Astrocyte (in vitro differentiated cells and primary cell): ENCODE data around the gene EFS. TPM values are rescaled to one million over a fixed set of nuclear protein-coding genes. Genes with fewer than 3 reads are reported as not detected.
"Not testable (repeated sequence)": the region's sequence is repeated elsewhere in the genome, so short reads cannot be mapped to it uniquely, and the experiment has no call there.

Experiments
- DNase-seq: peaks from one replicate; pipeline ENCODE4 v3.0.0-alpha.2; 2010; ENCODE audit warnings: low read depth
- FAIRE-seq: peaks from 2 replicates; lab custom pipeline; 2011; peaks lifted over from hg19 to GRCh38; lab: Jason Lieb, UNC
- H2AFZ ChIP-seq: 2 replicates; pipeline ENCODE4 v1.6.0; 2012; ENCODE audit warnings: low read depth, low read length, inconsistent platforms
- H3K27ac ChIP-seq: 2 replicates; pipeline ENCODE4 v1.5.1; 2011; ENCODE audit warnings: low read depth, low read length, inconsistent platforms
- H3K27me3 ChIP-seq: 2 replicates; pipeline ENCODE4 v1.6.0; 2011; ENCODE audit warnings: low read length, inconsistent platforms; ENCODE audit not compliant: insufficient read depth
- H3K36me3 ChIP-seq: 2 replicates; pipeline ENCODE4 v1.5.1; 2011; ENCODE audit warnings: low read length, inconsistent platforms; ENCODE audit not compliant: insufficient read depth
- H3K4me1 ChIP-seq: 2 replicates; pipeline ENCODE4 v1.5.1; 2011; ENCODE audit warnings: low read length, inconsistent platforms; ENCODE audit not compliant: insufficient read depth
- H3K4me2 ChIP-seq: 2 replicates; pipeline ENCODE4 v1.6.0; 2012; ENCODE audit warnings: low read length, inconsistent platforms
- H3K4me3 ChIP-seq: 2 replicates; pipeline ENCODE4 v1.5.1; 2011; ENCODE audit warnings: low read depth, mild to moderate bottlenecking, low read length, inconsistent platforms; ENCODE audit not compliant: insufficient read depth
- H3K79me2 ChIP-seq: 2 replicates; pipeline ENCODE4 v1.6.0; 2012; ENCODE audit warnings: mild to moderate bottlenecking, low read length, inconsistent platforms; ENCODE audit not compliant: insufficient read depth
- H3K9ac ChIP-seq: 2 replicates; pipeline ENCODE4 v1.6.0; 2012; ENCODE audit warnings: mild to moderate bottlenecking, low read length, inconsistent platforms
- H3K9me3 ChIP-seq: 2 replicates; pipeline ENCODE4 v1.5.1; 2012; ENCODE audit warnings: low read depth, mild to moderate bottlenecking, low read length, inconsistent platforms; ENCODE audit not compliant: insufficient read depth
- H4K20me1 ChIP-seq: 2 replicates; pipeline ENCODE4 v1.6.0; 2012; ENCODE audit warnings: low read length, inconsistent platforms; ENCODE audit not compliant: insufficient read depth
- H3K27ac Mint-ChIP-seq: one replicate; pipeline ENCODE4 v1.8.0; 2021; ENCODE audit warnings: mild to moderate bottlenecking, mixed read lengths; ENCODE audit not compliant: unreplicated experiment
- H3K27me3 Mint-ChIP-seq: one replicate; pipeline ENCODE4 v1.8.0; 2021; ENCODE audit warnings: low read depth, mixed read lengths; ENCODE audit not compliant: unreplicated experiment
- H3K36me3 Mint-ChIP-seq: one replicate; pipeline ENCODE4 v1.8.0; 2021; ENCODE audit warnings: low read depth, mixed read lengths; ENCODE audit not compliant: unreplicated experiment
- H3K4me1 Mint-ChIP-seq: one replicate; pipeline ENCODE4 v1.8.0; 2021; ENCODE audit warnings: low read depth, mixed read lengths; ENCODE audit not compliant: unreplicated experiment
- H3K4me3 Mint-ChIP-seq: one replicate; pipeline ENCODE4 v1.8.0; 2021; ENCODE audit warnings: mild to moderate bottlenecking, moderate library complexity, mixed read lengths; ENCODE audit not compliant: unreplicated experiment
- H3K9me3 Mint-ChIP-seq: one replicate; pipeline ENCODE4 v1.8.0; 2021; ENCODE audit warnings: mild to moderate bottlenecking, mixed read lengths; ENCODE audit not compliant: unreplicated experiment
- CTCF ChIP-seq: IDR thresholded peaks from 2 replicates; pipeline ENCODE4 v1.5.1; 2011; ENCODE audit warnings: low read depth, mild to moderate bottlenecking, inconsistent platforms, low read length, moderate library complexity; ENCODE audit not compliant: insufficient read depth
- EZH2 ChIP-seq: IDR thresholded peaks from 2 replicates; pipeline ENCODE4 v1.6.1; 2012; ENCODE audit warnings: mild to moderate bottlenecking, low read length, inconsistent platforms; ENCODE audit not compliant: insufficient read depth
- total RNA-seq: library from RNA; stranded (reverse); gene quantifications from 2 replicates; pipeline ENCODE4 v1.2.1, GENCODE V29; 2021

EFS gene
- total RNA-seq, 1 donor from 2014 or later, result 6.5 TPM

- H3K27ac ChIP-seq, result no peak overlapping the region
- no peak overlapping the region for H2AFZ ChIP-seq
- TF ChIP-seq EZH2, result no peak
- TF ChIP-seq CTCF, result no peak
- no peaks in the 10 kb centered on the region for H3K4me1 Mint-ChIP-seq
- FAIRE-seq (no peak), DNase-seq (no peak)
- H3K9me3 Mint-ChIP-seq, result peaks cover 12% of the 10 kb centered on the region
- no peaks in the 10 kb centered on the region for H3K79me2 ChIP-seq
- no peak overlapping the region for H3K4me2 ChIP-seq
- H3K4me1 ChIP-seq, result no peaks in the 10 kb centered on the region
- H3K4me3 ChIP-seq, result no peak overlapping the region
- H4K20me1 ChIP-seq, result no peaks in the 10 kb centered on the region
- no peak overlapping the region for H3K9ac ChIP-seq
- no peaks in the 10 kb centered on the region for H3K27me3 ChIP-seq
- H3K9me3 ChIP-seq, result no peaks in the 10 kb centered on the region
- H3K36me3 Mint-ChIP-seq, result no peaks in the 10 kb centered on the region
- H3K36me3 ChIP-seq, result no peaks in the 10 kb centered on the region
- no peak overlapping the region for H3K4me3 Mint-ChIP-seq
- no peak overlapping the region for H3K27ac Mint-ChIP-seq
- H3K27me3 Mint-ChIP-seq, result peaks cover 69% of the 10 kb centered on the region
These were observed 31.9 kb upstream of the EFS start for GRCh38 chr14:23396781-23397407.

- Histone ChIP-seq H3K27ac (no peak overlapping the region), H3K9me3 (no peaks in the 10 kb centered on the region), H3K4me1 (no peaks in the 10 kb centered on the region), H3K79me2 (no peaks in the 10 kb centered on the region), H4K20me1 (no peaks in the 10 kb centered on the region), H3K36me3 (no peaks in the 10 kb centered on the region), H2AFZ (no peak overlapping the region), H3K27me3 (no peaks in the 10 kb centered on the region), H3K9ac (no peak overlapping the region), H3K4me2 (no peak overlapping the region), H3K4me3 (no peak overlapping the region)
- H3K9me3 Mint-ChIP-seq, result peaks cover 9% of the 10 kb centered on the region
- FAIRE-seq, result no peak
- no peak for DNase-seq
- no peak overlapping the region for H3K27ac Mint-ChIP-seq
- TF ChIP-seq CTCF (no peak), EZH2 (no peak)
- no peak overlapping the region for H3K4me3 Mint-ChIP-seq
- no peaks in the 10 kb centered on the region for H3K4me1 Mint-ChIP-seq
- H3K36me3 Mint-ChIP-seq, result no peaks in the 10 kb centered on the region
- H3K27me3 Mint-ChIP-seq, result peaks cover 67% of the 10 kb centered on the region
These were observed 31.2 kb upstream of the EFS start for GRCh38 chr14:23396126-23396525.

- no peak overlapping the region for H3K4me3 ChIP-seq
These were observed 27.6 kb upstream of the EFS start for GRCh38 chr14:23392613-23393012.

GRCh38 chr14:23389871-23390270, 24.9 kb upstream of the EFS start:
- H3K9ac ChIP-seq, H3K79me2 ChIP-seq, H3K4me3 ChIP-seq, H3K9me3 Mint-ChIP-seq, H3K4me1 Mint-ChIP-seq, DNase-seq, H3K27ac ChIP-seq, FAIRE-seq, H3K9me3 ChIP-seq, H3K36me3 ChIP-seq, H4K20me1 ChIP-seq, H3K27me3 ChIP-seq, H3K27ac Mint-ChIP-seq, H3K4me2 ChIP-seq, H3K4me1 ChIP-seq, H3K4me3 Mint-ChIP-seq, H3K36me3 Mint-ChIP-seq, H2AFZ ChIP-seq: not testable (repeated sequence)
- peaks cover 55% of the 10 kb centered on the region for H3K27me3 Mint-ChIP-seq

More at GRCh38 chr14:23392613-23393012, 27.6 kb upstream of the EFS start:
- H3K9ac ChIP-seq, result no peak overlapping the region
- peaks cover 64% of the 10 kb centered on the region for H3K27me3 Mint-ChIP-seq
- no peak overlapping the region for H3K4me2 ChIP-seq
- H3K4me3 Mint-ChIP-seq, result no peak overlapping the region
- H3K9me3 ChIP-seq, result no peaks in the 10 kb centered on the region
- H2AFZ ChIP-seq, result no peak overlapping the region
- H3K9me3 Mint-ChIP-seq, result peaks cover 3% of the 10 kb centered on the region
- H3K79me2 ChIP-seq, result no peaks in the 10 kb centered on the region
- peaks cover 3% of the 10 kb centered on the region for H3K27me3 ChIP-seq
- TF ChIP-seq EZH2, result no peak
- H3K36me3 ChIP-seq, result no peaks in the 10 kb centered on the region
- no peaks in the 10 kb centered on the region for H3K4me1 Mint-ChIP-seq
- H4K20me1 ChIP-seq, result no peaks in the 10 kb centered on the region
- no peak for DNase-seq
- H3K4me1 ChIP-seq, result no peaks in the 10 kb centered on the region
- no peak overlapping the region for H3K27ac Mint-ChIP-seq
- H3K36me3 Mint-ChIP-seq, result no peaks in the 10 kb centered on the region
- no peak for FAIRE-seq
- no peak overlapping the region for H3K27ac ChIP-seq
